ENCODE measurements around the gene WDR91. TPM values are rescaled to one million over a fixed set of nuclear protein-coding genes. Genes with fewer than 3 reads are reported as not detected.

WDR91 gene
- total RNA-seq, 1 experiment from 2014 or later: 7.3 TPM

DNA sequence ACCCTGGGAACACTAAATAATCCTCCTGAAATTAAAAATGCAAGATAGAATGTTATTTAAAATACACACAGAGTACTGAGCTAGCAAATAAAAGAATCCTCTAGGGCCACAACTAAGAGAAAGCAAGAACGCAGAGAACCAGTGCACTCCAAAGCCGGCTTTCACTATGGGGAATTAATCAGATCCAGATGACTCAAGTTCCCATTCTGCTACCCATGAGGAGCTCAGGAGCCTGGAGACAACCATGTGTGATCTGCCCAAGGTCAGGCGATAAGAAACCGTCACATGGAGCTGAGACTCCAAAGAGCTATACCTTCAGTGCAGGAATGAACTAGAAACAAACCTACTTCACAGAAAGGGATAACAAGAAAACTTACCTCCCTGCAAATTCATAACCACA is 21.4 kb downstream of the WDR91 start:
- Mint-ChIP-seq H3K27ac (ENCODE audit: low read depth, unreplicated experiment) (no peak overlapping the region), H3K4me1 (ENCODE audit: insufficient read depth, unreplicated experiment) (no peaks in the 10 kb centered on the region), H3K27me3 (ENCODE audit: insufficient read depth, unreplicated experiment) (no peaks in the 10 kb centered on the region), H3K36me3 (ENCODE audit: insufficient read depth, unreplicated experiment) (peaks cover 3% of the 10 kb centered on the region), H3K4me3 (ENCODE audit: unreplicated experiment) (no peak overlapping the region), H3K9me3 (ENCODE audit: unreplicated experiment) (no peaks in the 10 kb centered on the region)
- TF ChIP-seq, protein P1, sequence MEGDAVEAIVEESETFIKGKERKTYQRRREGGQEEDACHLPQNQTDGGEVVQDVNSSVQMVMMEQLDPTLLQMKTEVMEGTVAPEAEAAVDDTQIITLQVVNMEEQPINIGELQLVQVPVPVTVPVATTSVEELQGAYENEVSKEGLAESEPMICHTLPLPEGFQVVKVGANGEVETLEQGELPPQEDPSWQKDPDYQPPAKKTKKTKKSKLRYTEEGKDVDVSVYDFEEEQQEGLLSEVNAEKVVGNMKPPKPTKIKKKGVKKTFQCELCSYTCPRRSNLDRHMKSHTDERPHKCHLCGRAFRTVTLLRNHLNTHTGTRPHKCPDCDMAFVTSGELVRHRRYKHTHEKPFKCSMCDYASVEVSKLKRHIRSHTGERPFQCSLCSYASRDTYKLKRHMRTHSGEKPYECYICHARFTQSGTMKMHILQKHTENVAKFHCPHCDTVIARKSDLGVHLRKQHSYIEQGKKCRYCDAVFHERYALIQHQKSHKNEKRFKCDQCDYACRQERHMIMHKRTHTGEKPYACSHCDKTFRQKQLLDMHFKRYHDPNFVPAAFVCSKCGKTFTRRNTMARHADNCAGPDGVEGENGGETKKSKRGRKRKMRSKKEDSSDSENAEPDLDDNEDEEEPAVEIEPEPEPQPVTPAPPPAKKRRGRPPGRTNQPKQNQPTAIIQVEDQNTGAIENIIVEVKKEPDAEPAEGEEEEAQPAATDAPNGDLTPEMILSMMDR (IDR thresholded peaks at IDR 0.05; ENCODE audit: unreplicated experiment): no peak
- BruUV-seq (replicated peaks): no TSS peak
- no peak for DNase-seq (ENCODE audit: unreplicated experiment)
- ChIA-PET POLR2A (interaction anchor here (0.6 to 2.5 kb wide), 7 partner anchors 12 to 55 kb away, joined by 3 to 14 read pairs (median 3); partner anchors contain the start of genes CYREN and WDR91), CTCF (no interaction called here)
- intact Hi-C loops (cut with micrococcal nuclease): no loop called here

DNA sequence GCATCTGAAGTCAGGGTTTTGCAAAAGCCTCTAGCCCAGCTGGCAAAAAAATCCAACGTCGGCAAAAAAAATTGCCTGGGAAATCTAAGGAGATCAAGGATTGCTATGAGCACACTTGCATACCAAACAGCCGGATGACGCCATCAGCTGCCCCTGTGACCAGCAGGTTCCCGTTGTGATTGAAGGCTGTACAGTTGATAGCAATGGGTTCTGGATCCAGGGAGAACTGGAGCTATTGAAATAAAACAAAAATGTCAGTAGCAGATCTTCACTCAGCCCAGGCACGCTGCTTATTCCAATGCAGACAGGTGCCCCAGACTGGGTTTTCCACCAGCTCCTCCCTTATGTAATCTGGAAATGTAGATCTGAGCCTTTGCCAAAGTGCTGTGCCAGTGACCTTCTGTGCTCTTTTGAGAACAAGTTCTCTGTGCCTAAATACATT is 22.1 kb downstream of the WDR91 start:
- H3K27ac Mint-ChIP-seq (ENCODE audit: low read depth, unreplicated experiment): no peak overlapping the region
- POLR2A ChIA-PET: interaction anchor here (1.2 to 2.5 kb wide), 3 partner anchors 11 to 21 kb away, joined by 4 to 14 read pairs (median 7); partner anchors contain the start of gene WDR91

DNA sequence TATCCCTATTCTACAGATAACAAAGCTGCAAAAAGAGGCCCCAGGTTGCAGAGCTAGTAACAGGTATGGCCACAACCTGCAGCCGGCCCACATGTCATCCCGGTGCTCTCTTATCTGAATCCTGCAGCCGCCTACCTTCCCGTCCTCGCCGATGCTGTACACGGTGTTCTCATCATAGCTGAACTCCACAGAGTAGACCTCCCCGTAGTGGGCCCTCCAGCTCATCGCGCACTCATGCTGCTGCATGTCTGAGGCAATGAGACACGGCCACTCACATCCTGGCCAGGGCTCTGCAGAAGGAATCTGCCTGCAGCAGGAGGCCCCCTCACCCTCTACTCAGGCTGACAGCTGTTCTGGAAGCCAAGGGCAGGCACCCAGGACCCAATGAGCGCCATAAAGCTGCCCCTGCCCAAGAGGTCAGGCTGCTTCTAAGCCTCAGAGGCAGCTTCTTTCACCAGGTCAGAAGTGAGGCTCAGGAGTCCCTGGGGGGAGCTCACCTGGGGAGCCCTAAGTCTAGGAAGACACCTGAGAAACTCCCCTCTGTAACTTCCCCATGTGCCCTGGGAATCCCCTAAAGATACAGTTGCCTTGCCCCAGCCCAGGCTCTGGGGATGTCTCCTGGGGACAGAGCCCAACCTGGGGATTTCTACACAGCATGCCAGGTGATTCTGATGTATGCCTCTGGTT is 22.9 kb downstream of the WDR91 start:
- DNase-seq (ENCODE audit: unreplicated experiment): no peak
- Mint-ChIP-seq H3K4me3 (ENCODE audit: unreplicated experiment) (no peak overlapping the region), H3K27me3 (ENCODE audit: insufficient read depth, unreplicated experiment) (no peaks in the 10 kb centered on the region), H3K27ac (ENCODE audit: low read depth, unreplicated experiment) (no peak overlapping the region), H3K4me1 (ENCODE audit: insufficient read depth, unreplicated experiment) (no peaks in the 10 kb centered on the region), H3K36me3 (ENCODE audit: insufficient read depth, unreplicated experiment) (peaks cover 11% of the 10 kb centered on the region), H3K9me3 (ENCODE audit: unreplicated experiment) (no peaks in the 10 kb centered on the region)
- POLR2A ChIA-PET: interaction anchor here (1.2 kb wide), 1 partner anchor 12 kb away, joined by 4 read pairs; no protein-coding TSS in a partner anchor
- CTCF ChIA-PET: interaction anchor here (0.5 to 1.6 kb wide), 4 partner anchors 9 to 663 kb away, joined by 3 to 5 read pairs (median 4); no protein-coding TSS in a partner anchor
- intact Hi-C loops (cut with micrococcal nuclease): no loop called here
- no TSS peak for BruUV-seq (replicated peaks)
- TF ChIP-seq, protein P1 (IDR thresholded peaks at IDR 0.05; ENCODE audit: unreplicated experiment): no peak

More for the DNA sequence above, 22.1 kb downstream of the WDR91 start:
- Mint-ChIP-seq H3K4me1 (ENCODE audit: insufficient read depth, unreplicated experiment) (no peaks in the 10 kb centered on the region), H3K27me3 (ENCODE audit: insufficient read depth, unreplicated experiment) (no peaks in the 10 kb centered on the region), H3K36me3 (ENCODE audit: insufficient read depth, unreplicated experiment) (peaks cover 10% of the 10 kb centered on the region), H3K4me3 (ENCODE audit: unreplicated experiment) (no peak overlapping the region), H3K9me3 (ENCODE audit: unreplicated experiment) (no peaks in the 10 kb centered on the region)
- intact Hi-C loops (cut with micrococcal nuclease): no loop called here
- no TSS peak for BruUV-seq (replicated peaks)
- DNase-seq (ENCODE audit: unreplicated experiment): no peak
- TF ChIP-seq, protein P1 (IDR thresholded peaks at IDR 0.05; ENCODE audit: unreplicated experiment): no peak
- CTCF ChIA-PET: interaction anchor here (0.5 kb wide), 1 partner anchor 289 kb away, joined by 3 read pairs; no protein-coding TSS in a partner anchor

- Mint-ChIP-seq H3K36me3 (ENCODE audit: insufficient read depth, unreplicated experiment) (peaks cover 27% of the 10 kb centered on the region), H3K4me1 (ENCODE audit: insufficient read depth, unreplicated experiment) (no peaks in the 10 kb centered on the region), H3K27ac (ENCODE audit: low read depth, unreplicated experiment) (no peak overlapping the region), H3K27me3 (ENCODE audit: insufficient read depth, unreplicated experiment) (no peaks in the 10 kb centered on the region), H3K9me3 (ENCODE audit: unreplicated experiment) (peaks cover 6% of the 10 kb centered on the region), H3K4me3 (ENCODE audit: unreplicated experiment) (no peak overlapping the region)
- TF ChIP-seq, protein P1 (IDR thresholded peaks at IDR 0.05; ENCODE audit: unreplicated experiment): no peak
- intact Hi-C loops (cut with micrococcal nuclease): no loop called here
- DNase-seq (ENCODE audit: unreplicated experiment): no peak
- CTCF ChIA-PET: interaction anchor here (0.6 to 1.3 kb wide), 2 partner anchors 10 to 19 kb away, joined by 3 to 5 read pairs; no protein-coding TSS in a partner anchor
- POLR2A ChIA-PET: interaction anchor here (1.0 kb wide), 1 partner anchor 10 kb away, joined by 3 read pairs; no protein-coding TSS in a partner anchor
- no TSS peak for BruUV-seq (replicated peaks)
Measured at GRCh38 chr7:135186841-135187253, 24.5 kb downstream of the WDR91 start.

Measured in MCF 10A (cell line).